ENCODE data around the gene KIF7.

KIF7 gene

DNA sequence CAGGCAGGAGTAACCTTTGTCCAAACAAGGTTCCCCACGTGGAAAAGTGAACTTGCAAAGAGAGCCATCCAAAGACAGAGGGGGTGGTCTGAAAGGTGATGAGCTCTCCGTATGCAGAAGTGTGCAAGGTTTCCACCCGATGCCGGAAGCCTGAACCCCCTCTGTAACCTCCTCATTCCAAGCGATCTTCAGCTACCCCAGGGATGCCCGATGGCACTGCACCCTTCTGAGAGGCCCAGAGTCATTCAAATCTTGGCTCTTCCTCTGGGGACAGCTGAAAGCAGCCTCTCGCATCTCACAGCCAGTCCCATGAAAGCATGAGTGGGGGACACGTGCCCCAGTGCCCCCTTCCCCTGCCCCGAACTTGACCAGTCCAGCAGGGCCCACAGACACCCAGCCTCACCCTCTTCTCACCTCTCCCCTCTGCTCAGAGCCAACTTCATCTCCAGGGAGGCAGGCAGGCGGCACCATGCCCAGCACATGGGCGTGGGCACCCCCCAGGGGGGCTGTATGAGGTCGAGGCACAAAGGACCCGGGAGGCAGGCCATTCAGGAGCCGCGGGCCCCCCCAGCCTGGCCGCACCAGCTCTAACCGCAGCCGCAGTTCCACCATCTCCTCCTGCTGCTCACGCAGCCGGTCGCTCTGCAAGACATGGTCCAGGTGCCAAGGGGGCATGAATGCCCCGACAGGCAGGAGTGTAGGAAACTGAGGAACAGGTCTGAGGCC is 8.7 kb downstream of the KIF7 start:
- DNase-seq = no peak

DNA sequence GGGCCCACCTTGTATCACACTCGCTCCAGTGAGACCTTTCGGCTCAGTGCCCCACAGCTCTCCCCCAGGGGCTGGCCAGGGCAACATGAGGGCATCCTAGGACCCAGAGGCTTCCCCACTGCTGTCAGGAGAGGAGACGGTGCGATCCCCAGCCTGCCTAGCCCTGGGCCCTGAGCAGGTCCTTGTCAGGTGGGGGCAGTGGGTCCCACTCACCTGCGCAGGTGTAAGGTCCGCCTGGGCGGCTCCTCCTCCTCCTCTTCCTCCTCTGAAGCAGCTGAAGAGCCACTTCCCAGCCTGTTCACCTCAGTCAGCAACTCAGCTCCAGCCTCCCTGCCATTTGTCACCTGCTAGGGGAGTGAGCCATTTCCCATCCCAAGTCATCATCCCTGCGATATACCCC is 9.6 kb downstream of the KIF7 start:
- DNase-seq = no peak

DNA sequence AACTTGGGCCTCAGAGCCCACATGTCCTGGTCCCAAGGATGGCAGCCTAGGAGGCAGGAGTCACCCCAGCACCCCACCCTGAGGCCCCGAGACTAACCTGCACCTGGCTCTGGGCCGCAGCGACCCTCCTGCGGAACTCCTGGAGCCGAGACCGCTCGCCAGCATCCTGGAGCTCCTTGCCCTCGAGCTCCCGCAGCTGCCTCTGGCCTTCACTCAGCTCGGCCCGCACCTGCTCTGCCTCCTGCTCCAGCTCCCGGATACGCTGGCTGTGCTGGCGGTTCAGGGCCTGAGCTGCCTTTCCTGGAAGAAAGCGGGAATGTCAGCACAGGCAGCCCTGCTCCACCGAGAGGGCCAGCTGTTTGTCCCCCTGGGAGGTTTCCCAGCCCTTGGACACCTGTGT is 13.2 kb downstream of the KIF7 start:
- DNase-seq = no peak

DNA sequence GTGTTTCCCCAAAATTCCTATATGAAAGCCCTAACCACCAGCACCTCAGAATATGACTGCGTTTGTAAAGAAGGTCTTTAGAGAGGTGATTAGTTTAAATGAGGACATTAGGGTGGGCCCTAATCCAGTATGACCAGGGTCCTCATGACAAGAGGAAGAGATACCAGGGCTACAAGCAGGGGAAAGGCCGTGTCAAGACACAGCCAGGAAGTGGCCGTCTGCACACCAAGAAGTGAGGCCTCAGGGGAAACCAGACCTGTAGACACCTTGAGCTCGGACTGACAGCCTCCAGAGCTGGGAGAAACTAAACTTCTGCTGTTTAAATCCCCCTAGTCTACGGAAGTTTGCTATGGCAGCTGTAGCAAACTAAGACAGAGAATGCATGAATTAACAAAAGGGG is 14.2 kb downstream of the KIF7 start:
- no peak for DNase-seq

DNA sequence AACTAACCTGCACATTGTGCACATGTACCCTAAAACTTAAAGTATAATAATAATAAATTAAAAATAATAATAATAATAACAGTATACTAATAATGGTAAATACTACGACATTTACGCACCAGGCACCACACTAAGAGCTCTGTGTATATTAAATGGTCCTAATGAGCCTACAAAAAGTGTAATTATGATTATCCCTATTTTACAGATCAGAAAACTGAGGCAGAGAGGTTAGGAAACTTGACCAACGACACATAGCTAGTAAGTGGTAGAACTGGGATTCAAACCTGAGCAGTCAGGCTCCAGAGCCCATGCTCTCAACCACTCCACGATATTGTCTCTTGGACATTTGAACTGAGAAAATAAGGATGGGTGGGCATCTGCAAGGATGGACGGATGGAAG is 15.0 kb downstream of the KIF7 start:
- DNase-seq = no peak

DNA sequence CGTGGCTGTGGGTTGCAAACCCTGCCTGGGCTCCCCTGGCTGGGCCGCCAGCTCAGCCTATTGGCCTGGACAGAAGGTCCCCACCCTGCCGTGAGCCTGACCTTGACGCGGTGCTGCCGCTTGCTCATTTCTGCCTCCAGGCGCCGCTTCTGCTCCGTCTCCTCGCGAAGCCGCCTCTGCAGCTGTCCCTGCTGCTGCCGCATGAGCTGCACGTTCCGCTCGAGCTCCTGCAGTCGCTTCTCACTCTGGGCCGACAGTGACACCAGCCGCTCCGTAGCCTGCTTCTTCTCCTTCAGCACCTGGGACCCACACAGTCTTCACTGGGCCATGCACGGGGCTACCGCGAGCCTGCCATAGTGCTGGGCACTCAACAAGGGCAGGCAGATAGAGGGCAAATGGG is 21.7 kb downstream of the KIF7 start:
- DNase-seq = no peak

DNA sequence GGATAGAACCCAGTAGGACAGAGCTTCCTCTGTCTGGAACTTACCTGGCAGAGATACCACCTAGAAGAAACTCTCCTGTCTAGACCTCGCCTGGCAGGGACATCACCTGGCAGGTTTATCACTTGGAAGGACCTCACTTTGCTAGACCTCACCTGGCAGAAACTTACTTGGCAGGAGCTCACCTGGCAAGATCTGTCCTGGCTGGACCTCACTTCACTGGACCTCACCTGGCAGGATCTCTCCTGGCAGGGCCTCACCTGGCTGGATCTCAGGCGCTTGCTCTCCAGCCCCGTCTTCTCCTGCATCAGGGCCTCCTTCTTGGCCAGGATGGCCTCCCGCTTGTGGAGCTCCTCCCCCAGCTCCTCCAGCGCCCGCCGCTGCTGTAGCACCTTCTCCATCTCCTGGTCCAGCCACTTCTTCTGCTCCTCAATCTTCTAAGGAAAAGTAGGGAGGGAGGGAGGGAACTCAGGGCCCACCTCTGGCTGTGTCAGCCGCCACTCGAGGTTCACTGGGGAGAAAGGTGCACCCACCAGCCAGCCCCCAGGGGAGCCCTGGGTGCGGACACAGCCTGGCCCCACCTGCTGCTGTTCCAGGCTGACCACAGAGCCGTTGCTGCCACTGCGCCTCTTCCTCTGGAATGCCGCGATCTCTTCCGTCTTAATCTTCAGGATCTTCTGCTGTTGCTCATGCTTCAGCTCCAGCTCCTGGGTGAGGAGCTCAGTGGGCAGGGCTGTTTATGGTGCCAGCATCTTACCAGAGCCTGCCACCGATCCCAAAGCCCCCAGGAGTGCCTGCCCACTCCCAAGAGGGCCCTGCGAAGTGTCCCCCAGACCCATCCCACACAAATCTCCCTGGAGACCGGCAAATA is 22.5 kb downstream of the KIF7 start:
- no peak for DNase-seq

DNA sequence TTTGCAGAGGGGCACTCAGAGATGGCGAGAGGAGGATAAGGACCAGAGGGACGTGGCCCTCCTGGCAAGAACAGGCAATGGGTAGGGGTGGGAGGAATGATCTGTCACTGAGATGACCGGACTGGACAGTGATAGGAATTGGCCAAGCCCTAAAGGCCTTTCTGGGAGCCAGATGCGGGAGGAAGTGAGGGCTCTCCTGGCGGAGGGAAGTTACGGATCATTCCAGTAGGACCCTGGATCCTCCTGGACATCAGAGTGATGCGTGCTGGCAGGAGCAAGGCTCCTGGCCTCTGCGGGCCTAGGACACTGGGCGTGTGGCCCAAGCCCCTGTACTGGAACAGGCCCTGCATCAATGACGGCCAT is 23.4 kb downstream of the KIF7 start:
- no peak for DNase-seq

DNA sequence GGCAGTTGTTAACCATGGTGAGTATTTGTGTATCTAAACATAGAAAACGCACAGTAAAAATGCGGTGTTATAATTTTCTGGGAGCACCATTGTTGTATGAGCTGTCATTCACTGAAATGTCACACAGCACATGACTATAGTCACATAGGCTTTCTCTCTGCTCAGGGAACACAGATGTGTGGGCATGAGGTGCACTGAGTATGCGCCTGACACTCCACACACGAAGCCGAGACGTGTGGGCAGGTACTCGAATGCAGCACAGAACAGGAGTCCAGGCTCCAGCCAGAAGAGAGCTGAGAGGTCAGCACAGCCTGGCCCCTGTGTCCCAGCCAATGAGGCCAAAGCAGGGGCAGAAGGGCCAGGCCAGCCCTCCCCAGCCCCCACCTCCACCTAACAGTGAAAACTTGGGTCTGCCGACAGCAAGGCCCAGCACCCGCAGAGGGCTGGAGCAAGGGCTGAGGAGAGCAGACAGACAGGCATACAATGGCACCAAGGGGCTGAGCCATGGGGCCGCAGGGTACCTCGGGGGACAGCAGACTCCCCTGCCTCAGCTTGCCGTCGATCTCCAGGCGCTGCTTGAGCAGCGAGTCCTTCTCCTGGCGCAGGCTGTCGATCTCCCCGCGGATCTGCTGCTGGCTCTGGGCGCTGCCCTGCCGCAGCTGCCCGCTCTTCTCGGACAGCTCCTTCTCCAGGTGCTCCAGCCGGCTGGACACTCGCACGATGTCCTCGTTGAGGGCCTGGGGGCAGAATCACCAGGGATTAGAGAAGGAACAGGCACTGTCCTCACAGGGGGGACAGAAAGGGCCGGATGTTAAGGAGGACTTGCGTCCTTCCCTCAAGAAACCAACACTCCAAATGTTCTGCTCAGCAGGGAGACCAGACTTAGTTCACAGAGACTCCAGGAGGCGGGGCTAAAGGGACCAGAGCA is 24.0 kb downstream of the KIF7 start:
- DNase-seq = no peak

DNA sequence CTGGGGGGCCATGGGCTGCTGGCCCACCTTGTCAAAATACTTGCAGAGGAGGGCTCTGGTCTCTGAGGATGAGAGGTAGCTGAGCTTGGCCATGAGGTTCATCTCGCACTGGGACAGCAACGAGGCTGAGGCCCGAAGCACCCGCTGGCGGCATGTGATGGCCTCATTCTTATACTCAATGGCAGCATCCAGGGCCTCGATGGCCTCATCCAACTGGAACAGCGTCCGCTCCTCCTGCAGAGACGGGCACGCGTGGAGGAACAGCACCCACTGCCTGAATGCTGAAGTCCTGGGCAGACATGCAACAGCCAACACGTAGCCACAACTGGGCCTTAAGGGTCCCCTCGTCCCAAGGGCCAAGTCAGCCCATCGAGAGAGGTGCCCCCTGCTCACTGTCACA is 25.0 kb downstream of the KIF7 start:
- no peak for DNase-seq

DNA sequence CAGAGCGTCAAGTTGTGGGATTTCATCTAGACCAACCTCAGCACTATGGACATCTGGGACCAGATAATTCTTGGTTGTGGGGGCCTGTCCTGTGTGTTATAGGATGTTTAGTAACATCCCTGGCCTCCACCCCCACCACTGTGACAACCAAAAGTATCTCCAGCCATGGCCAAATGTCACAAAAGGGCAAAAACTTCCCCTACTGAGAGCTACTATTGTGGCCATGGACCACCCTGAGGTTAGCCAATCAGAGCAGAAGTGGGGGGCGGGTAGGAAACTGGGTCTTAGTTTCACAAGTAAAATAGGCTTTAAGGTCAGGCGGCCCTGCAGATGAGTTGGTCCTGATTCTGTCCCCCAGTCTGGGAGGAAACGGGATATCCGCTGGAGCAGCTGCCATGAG is 25.4 kb downstream of the KIF7 start:
- no peak for DNase-seq

DNA sequence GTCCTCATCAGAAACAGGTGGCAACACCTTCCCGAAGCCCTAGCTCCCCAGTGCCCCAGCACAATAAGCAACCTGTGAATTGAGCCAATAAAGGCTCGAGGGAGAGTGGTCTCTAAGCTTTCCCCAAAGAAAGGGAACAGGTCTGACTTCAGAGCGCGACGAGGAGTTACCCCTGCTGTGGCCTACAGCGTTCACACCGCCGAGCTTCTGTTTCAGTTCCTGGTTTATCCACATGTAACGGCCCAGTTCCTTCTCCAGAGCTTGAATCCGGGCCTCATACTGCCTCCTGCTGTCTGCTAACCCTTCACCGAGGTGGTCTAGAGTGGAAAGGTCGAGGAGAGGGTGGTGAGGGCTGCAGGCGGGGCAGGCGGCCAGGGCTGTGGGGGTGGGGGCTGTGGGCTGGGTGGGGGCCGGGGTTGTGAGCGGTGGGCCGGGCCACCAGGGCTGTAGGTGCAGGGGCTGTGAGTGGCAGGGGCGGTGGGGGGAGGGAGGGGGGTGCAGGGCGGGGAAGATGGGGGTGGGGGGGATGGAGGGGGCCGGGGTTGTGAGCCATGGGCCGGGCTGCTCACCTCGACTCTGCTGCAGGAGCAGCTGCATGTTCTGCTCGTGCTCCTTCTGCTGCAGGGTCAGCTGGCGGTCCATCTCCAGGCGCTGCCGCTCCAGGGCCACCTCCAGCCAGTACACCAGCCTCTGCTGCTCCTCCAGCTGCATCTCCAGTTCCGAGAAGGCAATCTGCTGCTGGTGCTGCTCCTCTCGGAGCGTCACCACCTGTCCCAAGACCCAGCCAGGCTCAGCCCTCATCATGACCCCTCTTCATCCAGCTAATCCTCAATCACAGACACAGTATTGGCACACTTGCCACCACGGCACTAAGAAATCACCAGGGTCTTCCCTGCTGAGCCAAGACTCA is 26.2 kb downstream of the KIF7 start:
- no peak for DNase-seq

DNA sequence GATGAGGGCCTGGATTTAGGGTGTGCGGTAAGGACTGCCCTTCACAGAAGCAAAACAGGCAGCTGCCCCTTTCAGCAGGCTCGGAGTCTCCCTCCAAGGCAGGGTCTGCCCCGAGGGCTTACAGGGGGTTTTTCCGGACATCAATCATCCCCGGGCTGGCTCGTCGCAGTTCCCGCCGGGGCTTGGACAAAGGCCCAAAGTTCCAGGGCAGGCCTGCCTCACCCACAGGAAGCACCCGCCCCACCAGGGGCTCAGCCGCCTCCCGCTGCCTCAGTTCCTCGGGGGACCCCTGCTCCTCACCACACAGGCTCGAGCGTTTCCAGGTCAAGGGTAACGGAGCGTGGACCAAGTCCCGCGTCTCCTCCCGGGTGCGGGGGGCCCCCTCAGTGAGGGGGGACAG is 27.0 kb downstream of the KIF7 start:
- no peak for DNase-seq

DNA sequence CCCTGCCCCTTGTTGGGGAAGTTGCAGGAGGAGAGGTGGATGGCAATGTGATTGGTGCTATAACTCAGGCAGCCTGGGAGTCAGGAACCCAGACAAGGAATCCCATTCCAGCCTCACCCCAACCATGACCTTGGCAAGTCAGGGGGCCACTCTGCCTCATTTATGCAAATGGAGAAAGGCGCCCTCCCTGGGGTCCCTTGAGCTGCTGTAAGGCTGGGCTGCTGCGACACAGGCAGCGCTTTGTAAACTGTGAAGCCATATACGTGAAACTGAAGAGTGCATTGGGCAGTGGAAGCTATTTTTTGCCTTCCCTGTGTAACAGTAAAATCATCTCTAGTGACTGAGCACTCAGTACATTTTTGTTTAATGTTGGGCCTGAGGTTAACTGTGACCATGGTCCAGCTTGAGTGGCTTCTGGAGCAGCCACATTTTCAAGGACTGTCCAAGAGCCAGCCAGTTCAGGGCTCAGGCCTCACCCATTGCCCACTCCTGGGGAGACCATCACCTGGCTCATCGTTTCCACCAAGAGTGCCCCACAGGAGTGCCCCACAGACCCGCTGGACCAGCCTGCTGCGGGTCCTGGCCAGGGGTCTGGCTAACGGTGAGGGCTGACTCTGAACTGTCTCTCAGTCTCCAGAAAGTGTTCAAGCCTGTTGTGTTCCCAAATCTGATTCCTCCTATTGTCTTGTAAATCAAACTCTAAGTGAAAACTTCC is 27.9 kb downstream of the KIF7 start:
- DNase-seq = no peak

DNA sequence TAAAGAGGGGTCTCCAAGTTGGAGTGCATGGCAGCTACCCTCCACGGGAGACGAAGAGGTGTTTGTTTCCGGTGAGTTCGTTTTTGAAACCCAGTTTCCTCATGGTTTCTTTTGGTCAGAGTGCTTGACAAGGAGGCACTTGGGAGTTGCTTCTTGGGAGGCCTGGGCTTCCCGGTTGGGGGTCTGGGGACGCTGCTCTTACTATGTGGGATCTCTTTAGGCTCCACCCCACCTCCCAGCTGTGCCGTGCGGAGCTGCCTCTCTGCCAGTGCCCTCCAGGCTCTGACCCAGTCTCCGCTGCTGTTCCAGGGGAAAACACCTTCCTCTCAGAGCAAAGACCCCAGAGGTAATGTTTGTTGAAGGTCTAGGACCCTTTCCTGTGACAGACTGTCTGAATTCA is 29.6 kb downstream of the KIF7 start:
- no peak for DNase-seq

DNA sequence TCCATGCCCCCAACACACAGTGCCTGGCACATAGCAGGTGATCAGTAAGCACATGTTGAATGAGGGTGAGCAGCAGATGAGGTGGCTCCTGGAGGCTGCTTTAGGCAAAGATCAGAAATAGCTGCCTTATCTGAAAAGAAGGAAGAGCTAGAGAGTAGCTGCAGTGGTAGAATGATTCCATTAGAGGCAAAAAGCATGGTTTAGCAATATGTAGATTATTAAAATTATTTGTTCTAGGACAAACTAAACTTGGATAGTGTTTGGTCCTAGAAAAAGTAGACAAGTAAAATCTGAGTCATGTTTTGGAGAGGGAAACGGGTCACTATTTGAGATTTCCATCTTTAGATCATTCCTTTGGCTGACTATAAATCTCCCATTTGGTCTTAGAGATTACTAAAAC is 32.1 kb downstream of the KIF7 start:
- no peak for DNase-seq

DNA sequence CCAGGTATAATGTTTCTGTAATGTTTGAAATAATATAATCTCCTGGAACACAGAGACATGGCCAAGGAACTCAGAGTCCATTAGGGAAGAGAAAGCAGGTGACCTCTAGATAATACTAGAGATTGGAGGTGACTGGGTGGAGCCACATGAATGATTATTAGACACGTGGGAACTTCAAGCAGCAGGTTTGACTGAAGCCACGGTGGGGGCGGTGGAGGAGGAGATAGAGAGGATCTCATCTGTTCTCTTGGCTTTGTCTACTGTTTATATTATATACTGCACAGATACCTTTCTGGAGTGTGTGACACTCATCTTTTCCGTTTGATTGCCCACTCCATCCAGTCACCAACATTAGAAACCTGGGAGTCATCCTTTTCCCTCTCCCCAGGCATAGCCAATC is 33.7 kb downstream of the KIF7 start:
- no peak for DNase-seq

DNA sequence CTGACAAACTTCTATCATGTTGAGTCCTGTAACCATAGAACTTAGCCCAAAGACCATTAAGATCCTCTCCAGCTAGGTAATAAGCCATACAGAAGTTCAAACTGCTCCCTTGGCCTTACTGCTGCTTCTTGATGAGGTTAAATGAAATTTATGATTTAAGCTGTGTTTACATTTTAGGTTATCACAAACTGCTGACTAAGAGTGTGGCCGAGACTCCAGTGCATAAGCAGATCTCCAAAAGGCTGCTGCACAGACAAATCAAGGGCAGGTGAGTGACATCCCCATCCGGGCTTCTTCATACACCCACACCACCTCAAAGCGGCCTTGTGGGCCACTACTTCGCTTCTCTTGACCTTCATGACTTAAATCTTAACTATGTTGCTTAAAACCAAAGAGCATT is 39.0 kb downstream of the KIF7 start:
- DNase-seq = no peak

DNA sequence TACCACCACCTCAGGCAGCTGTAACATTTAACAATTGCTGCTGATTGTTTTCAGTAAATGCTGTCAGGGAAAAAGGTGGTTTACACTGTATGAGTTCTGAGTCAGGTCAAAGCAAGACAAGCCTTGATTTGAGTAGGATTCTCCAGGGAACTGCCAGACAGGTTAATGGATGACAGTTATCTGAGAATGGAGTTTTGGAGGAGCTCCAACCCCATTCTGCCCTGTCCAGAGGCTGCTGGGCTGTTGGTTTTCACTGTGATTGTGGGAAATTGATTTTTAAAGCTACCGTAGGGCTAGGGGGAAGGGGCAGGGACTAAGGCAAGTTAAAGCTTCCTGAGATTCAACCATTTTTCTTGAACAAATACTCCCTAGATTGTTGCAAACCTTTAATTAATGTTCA is 40.1 kb downstream of the KIF7 start:
- DNase-seq = no peak

DNA sequence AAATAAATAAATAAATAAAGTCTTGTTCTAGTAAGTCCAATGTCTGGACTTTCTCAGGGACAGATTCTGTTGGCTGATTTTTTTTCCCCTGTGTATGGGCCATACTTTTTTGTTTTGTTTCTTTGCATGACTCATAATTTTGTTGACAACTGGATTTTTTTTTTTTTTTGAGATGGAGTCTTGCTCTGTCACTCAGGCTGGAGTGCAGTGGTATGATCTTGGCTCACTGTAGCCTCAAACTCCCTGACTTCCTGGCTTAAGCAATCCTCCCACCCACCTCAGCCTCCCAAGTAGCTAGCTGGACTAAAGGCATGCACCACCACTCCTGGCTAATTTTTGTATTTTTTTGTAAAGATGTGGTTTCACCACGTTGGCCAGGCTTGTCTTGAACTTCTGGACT is 41.1 kb downstream of the KIF7 start:
- DNase-seq = no peak

DNA sequence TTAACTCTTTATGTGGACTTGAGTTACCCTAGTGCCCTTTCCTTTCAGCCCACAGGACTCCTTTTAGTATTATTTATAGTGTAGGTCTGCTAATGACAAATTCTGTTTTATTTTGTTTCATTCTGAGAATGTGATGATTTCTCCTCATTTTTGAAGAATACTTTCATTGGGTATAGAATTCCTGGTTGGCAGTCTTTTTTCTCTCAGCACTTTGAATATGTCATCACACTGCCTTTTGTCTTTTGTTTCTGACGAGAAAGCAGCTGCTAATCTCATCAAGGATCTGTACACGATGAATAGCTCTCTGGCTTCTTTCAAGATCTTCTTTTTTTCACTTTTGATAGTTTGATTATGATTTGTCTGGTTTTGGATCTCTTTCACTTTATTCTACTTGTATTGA is 42.2 kb downstream of the KIF7 start:
- DNase-seq = no peak

DNA sequence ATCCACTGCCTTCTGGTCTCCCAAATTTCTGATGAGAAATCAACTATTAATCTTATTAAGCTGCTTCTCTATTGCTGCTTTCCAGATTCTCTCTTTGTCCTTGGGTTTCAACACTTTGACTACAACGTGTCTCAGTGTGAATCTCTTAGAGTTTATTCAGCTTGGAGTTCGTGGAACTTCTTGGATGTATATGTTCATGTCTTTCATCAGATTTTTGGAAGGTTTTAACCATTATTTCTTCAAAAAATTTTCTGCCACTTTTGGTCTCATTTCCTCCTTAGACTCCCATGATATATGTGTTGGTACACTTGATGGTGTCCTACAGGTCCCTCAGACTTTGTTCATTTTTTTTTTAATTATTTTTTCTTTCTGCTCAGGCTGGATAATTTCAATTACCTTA is 44.0 kb downstream of the KIF7 start:
- no peak for DNase-seq
